ENCODE data around the gene NAA80. TPM values are rescaled to one million over a fixed set of nuclear protein-coding genes. Genes with fewer than 3 reads are reported as not detected.
A peak's percentile ranks its signal among the peaks of the same experiment; 100 is the strongest.

The NAA80 gene
- total RNA-seq, 2 donors from 2014 or later, result 6.7 to 10.0 TPM

DNA sequence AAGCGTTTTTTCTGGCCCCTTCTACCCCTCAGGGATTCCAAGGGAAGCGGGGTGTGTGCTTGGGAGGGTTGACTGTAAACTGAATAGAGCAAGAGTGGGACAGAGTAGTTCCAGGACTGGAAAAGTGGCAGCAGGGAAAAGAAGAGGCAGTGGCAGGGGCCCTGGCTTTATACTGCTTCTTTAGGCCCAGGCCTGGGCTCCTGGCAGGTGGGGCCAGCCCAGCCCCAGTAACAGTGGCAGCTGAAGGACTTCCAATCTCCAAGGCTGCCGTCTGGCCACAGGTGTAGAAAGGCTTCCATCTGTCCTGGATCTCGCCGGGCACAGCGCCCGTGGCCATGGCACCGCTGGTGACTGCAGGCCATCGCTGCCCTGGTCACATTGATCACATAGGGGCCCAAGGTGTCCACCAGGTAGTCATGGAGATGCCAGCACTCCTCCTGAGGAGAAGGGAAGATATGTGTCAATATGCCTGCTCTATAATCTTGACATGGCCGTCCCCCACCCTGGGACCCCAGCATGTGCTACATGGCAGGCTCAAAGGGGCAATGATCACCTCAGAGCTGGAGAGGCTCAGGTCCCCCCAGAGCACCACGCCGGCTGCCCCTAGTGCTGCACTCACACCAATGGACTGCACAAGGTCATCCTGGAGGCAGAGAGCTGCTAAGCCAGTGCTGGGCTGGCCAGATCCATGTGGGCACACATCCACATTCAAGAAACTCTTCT lies 6.0 kb downstream of the NAA80 start:
- peak overlapping the region; percentile 60 to 90 for H3K9ac ChIP-seq (ENCODE audit: low read depth in 2 of 2, low read length in 2 of 2)
- TF ChIP-seq, protein P1, sequence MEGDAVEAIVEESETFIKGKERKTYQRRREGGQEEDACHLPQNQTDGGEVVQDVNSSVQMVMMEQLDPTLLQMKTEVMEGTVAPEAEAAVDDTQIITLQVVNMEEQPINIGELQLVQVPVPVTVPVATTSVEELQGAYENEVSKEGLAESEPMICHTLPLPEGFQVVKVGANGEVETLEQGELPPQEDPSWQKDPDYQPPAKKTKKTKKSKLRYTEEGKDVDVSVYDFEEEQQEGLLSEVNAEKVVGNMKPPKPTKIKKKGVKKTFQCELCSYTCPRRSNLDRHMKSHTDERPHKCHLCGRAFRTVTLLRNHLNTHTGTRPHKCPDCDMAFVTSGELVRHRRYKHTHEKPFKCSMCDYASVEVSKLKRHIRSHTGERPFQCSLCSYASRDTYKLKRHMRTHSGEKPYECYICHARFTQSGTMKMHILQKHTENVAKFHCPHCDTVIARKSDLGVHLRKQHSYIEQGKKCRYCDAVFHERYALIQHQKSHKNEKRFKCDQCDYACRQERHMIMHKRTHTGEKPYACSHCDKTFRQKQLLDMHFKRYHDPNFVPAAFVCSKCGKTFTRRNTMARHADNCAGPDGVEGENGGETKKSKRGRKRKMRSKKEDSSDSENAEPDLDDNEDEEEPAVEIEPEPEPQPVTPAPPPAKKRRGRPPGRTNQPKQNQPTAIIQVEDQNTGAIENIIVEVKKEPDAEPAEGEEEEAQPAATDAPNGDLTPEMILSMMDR (IDR thresholded peaks at IDR 0.05), result no peak
- no peaks in the 10 kb centered on the region for H3K27me3 ChIP-seq
- H3K4me1 ChIP-seq, result peaks cover 10% of the 10 kb centered on the region
- no peak for DNase-seq
- H3K36me3 ChIP-seq, result no peaks in the 10 kb centered on the region
- no peaks in the 10 kb centered on the region for H3K9me3 ChIP-seq
- H3K4me3 ChIP-seq, result no peak overlapping the region
- H3K27ac ChIP-seq, result peak overlapping the region; percentile 57
- intact Hi-C loops (cut with DNase I), result no loop called here

DNA sequence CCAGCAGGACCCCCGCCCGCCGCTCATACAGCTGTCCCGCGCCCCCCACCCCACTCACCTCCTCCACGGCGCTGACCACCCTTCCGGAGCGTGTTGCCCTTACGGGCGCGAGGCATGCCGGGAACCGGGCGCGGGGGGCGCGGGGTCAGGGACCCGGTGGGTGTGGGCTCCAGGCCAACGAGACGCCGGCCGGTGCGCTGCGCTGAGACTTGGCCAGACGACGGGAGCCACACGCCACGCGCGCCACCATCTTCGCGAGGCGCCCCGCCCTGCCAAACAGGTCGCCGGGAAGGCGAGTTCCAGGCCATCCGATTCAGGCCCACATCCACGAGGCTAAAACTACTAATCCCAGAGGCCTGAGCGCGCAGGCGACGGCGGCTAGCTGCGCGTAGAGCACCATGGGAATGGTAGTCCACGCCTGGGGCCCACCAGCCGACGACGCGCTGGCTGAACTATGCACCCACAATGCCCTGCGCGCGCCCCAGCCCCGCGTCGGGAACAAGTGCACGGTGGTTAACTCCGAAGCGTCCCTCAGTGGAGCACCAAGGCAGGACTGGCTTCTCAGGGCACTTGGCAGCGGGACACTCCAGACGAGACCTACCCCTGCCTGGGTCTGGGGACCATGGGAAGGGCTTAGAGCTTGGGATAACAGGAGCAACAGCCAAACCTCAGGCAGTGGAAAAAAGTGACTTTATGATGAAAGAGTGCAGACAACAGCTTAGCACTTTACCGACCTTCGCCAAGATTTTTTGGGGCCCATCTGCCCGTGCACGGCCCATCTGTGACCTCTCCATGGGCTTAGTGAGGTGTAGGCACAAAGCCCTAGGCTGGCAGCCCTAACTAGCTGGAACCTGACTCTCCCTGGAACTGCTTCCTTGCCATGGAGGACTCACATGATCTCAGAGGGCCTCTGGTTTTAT lies 6.8 kb downstream of the NAA80 start, which contains the start of gene IFRD2:
Gene IFRD2, minus strand, starts transcription at position 271 of the 920 bp plus-strand sequence. Its CDS starts 155 bp downstream, at position 116.
- peak within 1 kb of the TSS; percentile 80 to 94 for H3K9ac ChIP-seq (ENCODE audit: low read depth in 2 of 2, low read length in 2 of 2)
- H3K36me3 ChIP-seq, result no peaks in the 10 kb centered on the region
- peak within 1 kb of the TSS; percentile 87 for H3K4me3 ChIP-seq
- DNase-seq, result peak; percentile 97
- peak within 1 kb of the TSS; percentile 57 for H3K27ac ChIP-seq
- no peaks in the 10 kb centered on the region for H3K9me3 ChIP-seq
- intact Hi-C loops (cut with DNase I), result no loop called here
- peaks cover 8% of the 10 kb centered on the region for H3K4me1 ChIP-seq
- TF ChIP-seq, protein P1 (IDR thresholded peaks at IDR 0.05), result no peak
- no peaks in the 10 kb centered on the region for H3K27me3 ChIP-seq

DNA sequence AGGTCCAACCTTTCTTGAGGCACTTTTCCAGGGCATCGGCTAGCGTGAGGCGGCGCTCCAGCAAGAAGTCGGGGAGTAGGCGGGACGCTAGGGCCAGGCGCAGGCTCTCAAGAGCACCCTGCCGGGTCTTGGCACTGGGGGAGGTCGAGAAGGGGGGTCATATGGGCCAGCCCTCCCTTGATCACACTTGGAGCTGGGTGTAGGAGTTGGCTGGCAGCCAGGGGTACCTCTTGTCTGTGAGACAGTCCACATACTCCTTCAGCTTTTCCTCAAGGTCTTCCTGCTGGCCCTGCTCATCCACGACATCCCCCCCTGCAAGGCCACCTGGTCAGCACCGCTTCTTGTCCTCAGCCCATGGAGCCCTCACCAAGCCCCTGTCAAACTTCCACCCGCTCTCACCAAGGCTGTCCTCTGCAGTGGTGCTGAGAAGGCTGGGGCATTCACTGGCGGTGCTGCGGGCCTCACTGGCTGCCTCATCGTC lies 9.0 kb downstream of the NAA80 start:
- no peak overlapping the region for H3K4me3 ChIP-seq
- H3K9ac ChIP-seq (ENCODE audit: low read depth in 2 of 2, low read length in 2 of 2), result no peak overlapping the region
- TF ChIP-seq, protein P1 (IDR thresholded peaks at IDR 0.05), result no peak
- no peaks in the 10 kb centered on the region for H3K36me3 ChIP-seq
- intact Hi-C loops (cut with DNase I), result no loop called here
- H3K9me3 ChIP-seq, result no peaks in the 10 kb centered on the region
- peak; percentile 31 for DNase-seq
- no peak overlapping the region for H3K27ac ChIP-seq
- H3K4me1 ChIP-seq, result peaks cover 8% of the 10 kb centered on the region
- H3K27me3 ChIP-seq, result no peaks in the 10 kb centered on the region

DNA sequence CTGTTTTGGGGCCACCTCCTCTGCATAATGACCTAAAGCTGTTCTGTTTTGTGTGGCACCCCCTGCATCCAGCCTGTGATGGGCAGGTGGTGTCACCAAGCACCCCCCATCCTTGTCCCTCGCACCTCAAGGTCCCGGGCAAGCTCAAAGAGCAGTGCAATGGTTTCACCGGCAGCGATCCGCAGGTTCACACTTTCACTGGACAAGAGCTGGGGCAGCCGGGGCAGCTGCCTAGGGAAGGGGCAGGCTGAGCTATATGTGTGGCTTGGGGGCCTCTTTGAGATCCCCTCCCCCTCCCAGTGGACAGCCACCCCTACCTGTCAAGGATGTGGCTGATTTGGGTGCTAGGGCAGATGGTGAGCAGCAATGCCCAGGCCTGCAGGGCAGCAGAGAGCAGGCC lies 10.1 kb downstream of the NAA80 start:
- Histone ChIP-seq H3K27ac (no peak overlapping the region), H3K36me3 (no peaks in the 10 kb centered on the region), H3K9ac (ENCODE audit: low read depth in 2 of 2, low read length in 2 of 2) (no peak overlapping the region), H3K27me3 (no peaks in the 10 kb centered on the region), H3K4me1 (peaks cover 8% of the 10 kb centered on the region), H3K4me3 (no peak overlapping the region), H3K9me3 (no peaks in the 10 kb centered on the region)
- DNase-seq, result no peak
- TF ChIP-seq, protein P1 (IDR thresholded peaks at IDR 0.05), result no peak
- intact Hi-C loops (cut with DNase I), result no loop called here

DNA sequence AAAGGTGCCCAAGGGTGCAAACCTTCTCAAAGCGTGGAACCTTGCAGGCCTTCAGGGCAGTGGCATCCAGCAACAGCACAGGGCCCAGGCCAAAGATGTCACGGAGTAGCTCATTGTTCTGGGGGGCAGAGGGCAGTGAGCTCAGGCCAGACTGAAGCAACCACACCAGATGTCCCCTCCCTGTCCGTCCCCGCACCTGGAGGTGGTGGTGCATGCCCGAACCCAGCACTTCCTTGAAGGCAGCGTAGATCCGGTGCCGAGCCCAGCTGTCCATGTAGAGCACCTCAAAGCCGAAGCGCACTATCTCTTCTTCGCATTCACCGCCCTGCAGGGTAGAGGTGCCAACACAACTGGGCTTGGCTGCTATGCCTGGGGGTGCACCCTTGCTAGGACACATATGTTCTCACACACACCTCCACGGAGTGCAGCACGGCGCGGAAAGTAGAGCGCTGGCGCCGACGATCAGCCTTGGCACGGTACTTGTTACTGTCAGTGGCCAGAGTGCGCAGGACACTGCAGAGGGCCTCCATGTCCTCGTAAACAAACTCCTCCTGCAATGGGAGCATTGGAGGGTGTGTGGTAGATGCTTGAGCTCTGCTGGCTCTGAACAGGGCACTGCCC lies 10.7 kb downstream of the NAA80 start:
- Histone ChIP-seq H3K9me3 (no peaks in the 10 kb centered on the region), H3K27ac (no peak overlapping the region), H3K27me3 (no peaks in the 10 kb centered on the region), H3K36me3 (no peaks in the 10 kb centered on the region), H3K9ac (ENCODE audit: low read depth in 2 of 2, low read length in 2 of 2) (no peak overlapping the region), H3K4me3 (no peak overlapping the region), H3K4me1 (peaks cover 8% of the 10 kb centered on the region)
- TF ChIP-seq, protein P1 (IDR thresholded peaks at IDR 0.05), result no peak
- no peak for DNase-seq
- intact Hi-C loops (cut with DNase I), result no loop called here
